Measurements from ENCODE around the gene PDGFRB.

DNA sequence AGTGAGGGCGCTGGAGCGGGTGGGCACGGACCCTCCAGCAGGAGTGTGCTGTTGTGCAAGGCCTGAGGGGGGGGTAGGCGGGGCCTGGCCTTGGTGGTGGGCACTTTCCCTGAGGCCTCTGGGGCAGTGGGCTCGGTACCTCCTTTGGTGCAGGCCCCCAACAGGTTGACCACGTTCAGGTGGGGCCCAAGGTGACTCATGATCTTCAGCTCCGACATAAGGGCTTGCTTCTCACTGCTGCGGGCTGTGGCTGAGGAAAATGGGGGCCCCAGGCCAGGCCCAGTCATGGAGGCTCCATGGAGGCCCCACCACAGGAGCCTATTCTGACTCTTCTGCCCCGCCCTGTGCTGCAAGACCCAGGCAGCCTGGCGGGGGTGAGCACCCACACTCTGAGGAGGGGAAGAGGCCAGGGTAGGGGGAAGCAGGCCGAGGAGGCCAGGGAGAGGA lies 31.5 kb downstream of the PDGFRB start:
- TF ChIP-seq CTCF (conservative IDR thresholded peaks at IDR 0.05; ENCODE audit: low read depth, low read length) = no peak
- TF ChIP-seq EZH2 (IDR thresholded peaks at IDR 0.05; ENCODE audit: low read length, unreplicated experiment) = no peak
- TF ChIP-seq EZH2phosphoT487 (IDR thresholded peaks at IDR 0.05; ENCODE audit: borderline replicate concordance, low read length) = no peak
